ENCODE measurements around the gene OR10A2.
"Not testable (repeated sequence)": the region's sequence is repeated elsewhere in the genome, so short reads cannot be mapped to it uniquely, and the experiment has no call there.

The OR10A2 gene, protein sequence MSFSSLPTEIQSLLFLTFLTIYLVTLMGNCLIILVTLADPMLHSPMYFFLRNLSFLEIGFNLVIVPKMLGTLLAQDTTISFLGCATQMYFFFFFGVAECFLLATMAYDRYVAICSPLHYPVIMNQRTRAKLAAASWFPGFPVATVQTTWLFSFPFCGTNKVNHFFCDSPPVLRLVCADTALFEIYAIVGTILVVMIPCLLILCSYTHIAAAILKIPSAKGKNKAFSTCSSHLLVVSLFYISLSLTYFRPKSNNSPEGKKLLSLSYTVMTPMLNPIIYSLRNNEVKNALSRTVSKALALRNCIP

DNA sequence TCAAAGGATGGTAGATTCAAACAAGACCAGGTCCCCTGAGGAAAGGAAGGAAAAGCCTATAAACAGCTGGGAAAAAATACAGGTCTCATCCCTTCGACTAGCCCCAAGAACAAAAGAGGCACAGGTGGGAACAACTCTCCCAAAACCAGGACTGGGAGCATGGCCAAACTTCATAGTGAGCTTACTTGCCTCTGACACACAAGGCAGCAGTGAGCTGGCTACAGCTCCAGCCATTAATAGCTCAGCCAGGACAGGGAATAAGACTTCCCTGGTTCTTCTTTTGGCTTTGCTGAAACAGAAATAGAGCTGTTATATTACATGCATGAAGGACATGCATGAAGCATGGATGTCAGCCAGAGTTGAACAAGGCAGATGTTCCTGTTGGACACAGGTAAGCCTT lies at the start of gene OR10A2:
OR10A2 (plus strand) TSS at position 97 of the 400 bp plus-strand sequence. CDS start 6,698 bp downstream, outside the sequence.
- no peak for DNase-seq (ENCODE audit: low read depth in 1 of 2, low spot score in 1 of 2)

DNA sequence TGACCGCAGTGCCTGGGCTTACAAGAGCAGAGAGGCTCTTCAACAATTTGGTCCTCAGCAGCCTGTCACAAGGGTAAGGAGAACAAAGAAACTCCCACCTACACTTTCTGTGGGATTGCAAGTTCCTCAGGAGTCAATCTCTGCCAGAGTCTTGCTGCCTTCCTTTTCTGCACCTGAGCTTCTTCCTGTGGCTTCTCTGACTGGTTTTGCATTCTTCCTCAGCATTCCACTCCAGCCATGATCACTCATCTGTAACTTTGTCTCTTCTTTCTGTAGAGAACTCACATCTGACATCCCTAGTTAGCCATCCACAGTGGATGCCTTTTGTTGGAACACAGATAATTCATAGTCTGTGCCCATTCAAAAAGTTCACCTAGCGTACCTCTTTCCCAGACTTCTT lies 49.2 kb upstream of the OR10A2 start:
- DNase-seq (ENCODE audit: low read depth in 1 of 2, low spot score in 1 of 2), result no peak

DNA sequence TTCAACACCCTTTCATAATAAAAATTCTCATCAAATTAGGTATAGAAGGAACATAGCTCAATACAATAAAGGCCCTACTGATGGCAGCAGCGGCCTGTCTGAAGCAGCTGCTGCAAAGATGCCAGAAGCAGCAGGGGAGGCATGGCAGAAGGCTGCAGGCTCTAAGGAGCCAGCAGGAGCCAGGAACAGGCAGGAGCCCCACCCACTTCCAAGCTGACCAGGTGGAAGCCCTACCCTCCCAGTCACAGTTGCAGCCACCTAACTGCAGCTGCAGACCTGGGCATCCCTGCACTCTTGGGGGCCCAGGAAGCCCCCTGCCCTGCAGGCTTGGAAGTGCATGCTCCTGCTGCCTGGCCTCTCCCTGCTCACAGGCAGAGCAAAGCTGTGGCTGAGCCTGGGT lies 45.2 kb upstream of the OR10A2 start:
- no peak for DNase-seq (ENCODE audit: low read depth in 1 of 2, low spot score in 1 of 2)

DNA sequence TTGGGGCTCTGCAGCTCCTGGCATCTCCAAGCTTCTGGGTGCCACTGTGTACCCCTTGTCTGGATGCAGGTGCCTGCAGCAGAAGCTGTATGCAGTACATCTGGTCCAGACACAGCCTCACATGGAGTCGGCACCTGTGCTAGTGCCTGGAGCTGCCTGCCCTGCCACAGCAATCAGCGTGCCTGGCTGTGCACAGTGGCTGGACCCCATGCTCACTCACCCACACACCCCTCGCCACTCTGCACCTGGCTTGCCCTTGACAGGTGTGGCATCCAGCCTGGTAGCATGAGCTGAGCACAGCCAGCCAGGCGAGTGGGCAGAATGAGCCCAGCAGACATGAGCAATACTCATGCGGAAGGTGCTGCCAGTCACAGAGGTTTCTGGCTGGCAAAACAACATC lies 43.9 kb upstream of the OR10A2 start:
- DNase-seq (ENCODE audit: low read depth in 1 of 2, low spot score in 1 of 2), result no peak

DNA sequence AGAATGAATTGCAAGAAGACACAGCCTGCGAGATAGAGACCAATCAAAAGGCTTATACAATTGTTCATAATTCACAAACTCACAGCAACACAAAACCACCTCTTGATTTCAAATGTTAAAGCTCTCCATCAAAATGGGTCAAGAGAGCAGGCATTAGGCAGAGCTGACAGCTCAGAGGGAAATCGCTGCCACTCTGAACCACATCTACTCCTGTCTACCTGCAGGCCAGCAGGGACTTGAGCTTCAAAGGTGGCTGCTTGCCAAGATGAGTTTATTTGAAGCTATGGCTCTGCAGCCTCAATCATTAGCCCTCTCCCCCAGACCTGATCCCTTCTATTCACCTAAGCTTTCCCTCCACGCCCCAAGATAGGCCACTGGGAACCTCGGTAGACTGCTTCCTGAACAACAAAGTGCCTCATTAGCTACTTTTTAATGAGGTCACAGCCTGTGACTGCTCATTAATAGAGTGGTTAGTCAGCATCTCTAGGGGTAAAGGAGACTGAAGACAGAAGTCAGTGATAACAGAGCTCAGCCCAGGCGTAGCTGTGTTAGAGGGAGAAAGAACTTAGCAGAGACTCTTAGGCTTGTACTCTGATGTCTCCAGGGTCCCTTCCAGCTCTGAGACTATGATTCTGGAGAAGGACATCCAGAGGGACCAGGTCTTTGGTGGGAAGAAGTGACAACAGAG lies 38.6 kb upstream of the OR10A2 start:
- no peak for DNase-seq (ENCODE audit: low read depth in 1 of 2, low spot score in 1 of 2)

DNA sequence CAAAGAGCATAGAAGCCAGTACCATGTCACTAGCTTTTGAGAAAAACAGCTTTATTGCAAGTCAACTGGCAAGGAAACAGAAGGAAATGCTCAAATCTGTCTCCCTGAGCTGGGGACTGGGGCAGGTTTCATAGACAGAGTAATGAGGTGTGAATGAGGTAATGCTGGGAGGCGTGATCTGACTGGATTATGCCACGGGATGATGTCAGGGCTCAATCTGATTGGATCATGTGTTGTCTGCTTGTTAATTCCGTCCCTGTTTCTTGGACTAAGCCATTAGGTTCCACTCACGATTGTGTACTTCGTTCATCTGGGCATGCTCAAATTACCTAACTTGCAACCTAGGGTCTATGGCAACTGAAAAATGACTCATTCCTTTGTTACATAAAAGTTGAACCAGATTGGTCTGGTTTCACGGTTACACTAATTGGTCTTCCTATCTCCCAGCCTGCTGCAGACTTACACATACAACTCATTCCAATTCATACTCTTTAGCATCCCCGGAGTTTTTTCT lies 37.6 kb upstream of the OR10A2 start:
- no peak for DNase-seq (ENCODE audit: low read depth in 1 of 2, low spot score in 1 of 2)

DNA sequence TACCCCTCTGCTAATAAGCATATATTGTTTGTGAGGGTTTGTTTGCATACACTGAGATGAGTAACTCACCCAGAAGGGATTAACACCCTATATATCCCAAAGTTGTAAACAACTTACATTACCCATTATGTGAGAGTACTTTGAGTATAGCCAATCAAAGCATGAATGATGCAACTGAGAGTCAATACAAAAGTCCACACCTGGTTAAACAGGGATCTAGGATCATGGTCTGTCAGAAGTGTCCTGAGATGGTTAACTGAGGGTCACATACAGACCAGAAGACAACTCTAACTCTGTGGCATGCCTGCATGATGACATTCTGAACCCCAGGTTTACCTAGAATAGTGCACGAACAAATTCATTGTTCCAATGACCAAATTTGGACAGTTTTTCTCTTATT lies 34.8 kb upstream of the OR10A2 start:
- no peak for DNase-seq (ENCODE audit: low read depth in 1 of 2, low spot score in 1 of 2)

DNA sequence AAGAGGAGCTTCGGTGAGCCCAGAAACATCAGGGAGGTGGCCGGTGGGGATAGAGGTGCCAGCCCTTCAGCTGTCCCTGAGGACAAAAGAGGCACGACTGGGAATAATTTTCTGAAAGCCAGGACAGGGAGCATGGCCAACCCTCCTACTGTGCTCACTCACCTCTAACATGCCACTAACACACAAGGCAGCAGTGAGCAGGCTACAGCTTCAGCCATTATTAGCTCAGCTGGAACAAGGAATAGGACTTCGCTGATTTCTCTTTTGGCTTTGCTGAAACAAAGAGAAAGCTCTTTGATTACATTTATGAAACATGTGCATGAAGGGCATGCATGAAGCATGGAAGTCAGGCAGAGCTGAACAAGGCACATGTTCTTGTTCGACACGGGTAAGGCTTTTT lies 29.5 kb upstream of the OR10A2 start:
- no peak for DNase-seq (ENCODE audit: low read depth in 1 of 2, low spot score in 1 of 2)

DNA sequence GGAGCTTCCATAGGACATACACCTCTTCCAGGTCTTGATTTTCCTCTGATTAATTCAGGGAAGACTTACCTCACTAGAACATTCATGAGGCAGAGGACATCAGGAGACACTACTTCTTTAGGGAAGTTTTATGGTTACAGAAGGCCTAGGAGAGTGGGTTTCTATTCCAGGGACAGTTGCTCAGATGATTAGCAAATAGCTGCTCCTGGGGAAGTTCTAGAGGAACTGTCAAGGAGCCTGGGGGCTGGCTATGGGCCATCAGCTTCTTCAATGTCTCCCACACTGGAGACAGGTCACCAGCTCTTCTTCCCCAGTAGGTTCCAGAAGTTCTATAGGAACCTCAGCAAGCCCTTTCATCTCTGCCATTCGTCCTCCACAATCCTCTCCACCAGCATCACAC lies 28.8 kb upstream of the OR10A2 start:
- DNase-seq (ENCODE audit: low read depth in 1 of 2, low spot score in 1 of 2), result no peak

DNA sequence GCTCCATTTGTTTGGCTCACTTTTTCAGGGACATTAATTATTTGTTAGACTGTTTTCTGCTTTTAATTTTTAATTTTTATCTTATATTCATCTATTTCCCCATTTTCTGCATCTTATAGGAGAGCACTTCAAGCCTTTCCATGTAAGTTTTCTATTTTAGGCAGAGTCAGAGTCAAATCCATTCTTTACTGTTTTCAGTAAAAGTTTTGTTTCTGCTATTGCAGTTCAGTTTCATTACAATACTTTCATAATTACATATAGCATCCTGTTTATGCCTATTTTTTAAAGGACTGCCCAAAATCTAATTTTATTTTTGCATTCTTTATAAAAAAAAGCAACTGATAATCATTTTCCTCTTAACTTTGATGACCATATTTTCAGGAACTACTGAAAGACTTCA lies 21.2 kb upstream of the OR10A2 start:
- no peak for DNase-seq (ENCODE audit: low read depth in 1 of 2, low spot score in 1 of 2)

DNA sequence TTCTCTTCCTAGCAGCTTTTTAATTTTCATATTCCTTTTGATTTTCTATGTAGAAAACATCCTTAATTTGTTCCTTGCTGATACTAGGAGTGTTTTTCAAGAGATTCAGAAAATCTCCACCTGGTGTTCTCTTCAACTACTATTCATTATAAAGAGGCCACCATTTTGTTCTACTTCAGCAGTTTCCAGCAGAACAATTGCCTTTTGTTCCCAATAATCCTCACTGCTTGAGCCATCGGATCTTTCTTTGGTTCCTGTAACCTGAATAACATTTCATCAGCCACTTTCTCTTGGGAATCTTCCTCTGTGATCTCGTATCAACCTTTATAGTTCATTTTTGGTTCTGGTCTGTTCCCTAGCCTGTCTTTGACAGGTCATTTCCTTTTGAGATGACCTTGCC lies 19.2 kb upstream of the OR10A2 start:
- DNase-seq (ENCODE audit: low read depth in 1 of 2, low spot score in 1 of 2), result no peak

DNA sequence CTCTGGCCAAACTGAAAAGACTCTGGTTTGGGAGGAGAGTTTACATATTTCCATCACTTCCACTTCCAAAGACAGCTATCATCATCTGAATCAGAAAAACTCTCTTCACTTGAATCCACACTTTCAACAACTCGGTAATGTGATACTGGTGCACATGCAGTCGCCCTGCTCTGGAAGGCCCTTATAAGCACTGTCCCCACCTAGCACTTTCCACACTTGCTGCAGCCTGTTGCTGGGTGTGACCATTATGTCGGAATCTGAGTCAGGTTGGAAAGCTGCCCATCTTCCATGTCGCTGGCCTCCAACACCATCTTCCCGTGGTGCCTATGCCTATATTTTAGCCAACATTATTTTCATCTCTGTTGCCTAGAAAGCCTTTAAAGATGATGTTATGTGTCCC lies 18.5 kb upstream of the OR10A2 start:
- no peak for DNase-seq (ENCODE audit: low read depth in 1 of 2, low spot score in 1 of 2)

DNA sequence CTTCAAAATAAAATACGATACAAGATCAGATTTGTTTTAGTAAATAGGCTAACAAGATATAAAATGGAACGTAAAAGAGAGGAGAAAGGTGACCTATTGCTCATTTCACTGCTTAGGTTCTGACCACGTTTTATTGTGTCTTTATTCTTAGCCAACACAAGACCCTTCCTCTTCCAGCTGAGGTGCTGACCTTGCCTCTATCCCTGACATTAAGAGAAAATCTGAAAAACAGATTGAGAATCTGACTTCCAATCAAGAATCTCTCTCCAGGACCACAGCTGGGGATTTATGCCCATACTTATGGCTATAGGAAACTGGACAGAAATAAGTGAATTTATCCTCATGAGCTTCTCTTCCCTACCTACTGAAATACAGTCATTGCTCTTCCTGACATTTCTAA lies 17.5 kb upstream of the OR10A2 start, which contains the start of gene OR10A5:
OR10A5 (plus strand) TSS at position 301 of the 400 bp plus-strand sequence; CDS start at position 301, 0 bp downstream.
- DNase-seq (ENCODE audit: low read depth in 1 of 2, low spot score in 1 of 2), result no peak

DNA sequence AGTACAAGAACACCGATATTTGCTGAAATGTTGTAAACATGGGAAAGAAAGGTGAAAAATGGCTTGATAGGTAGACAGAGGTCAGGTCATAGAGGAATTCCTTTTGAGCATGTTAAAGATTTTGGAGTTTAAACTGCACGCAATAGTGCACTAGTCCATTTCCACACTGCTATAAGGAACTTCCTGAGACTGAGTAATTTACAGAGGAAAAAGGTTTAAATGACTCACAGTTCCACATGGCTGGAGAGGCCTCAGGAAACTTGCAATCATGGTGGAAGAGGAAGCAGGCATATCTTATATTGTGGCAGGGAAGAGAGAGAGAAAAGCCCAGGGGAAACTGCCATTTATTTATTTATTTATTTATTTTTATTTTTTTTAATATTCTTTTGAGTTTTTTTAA lies 12.3 kb upstream of the OR10A2 start:
- no peak for DNase-seq (ENCODE audit: low read depth in 1 of 2, low spot score in 1 of 2)

DNA sequence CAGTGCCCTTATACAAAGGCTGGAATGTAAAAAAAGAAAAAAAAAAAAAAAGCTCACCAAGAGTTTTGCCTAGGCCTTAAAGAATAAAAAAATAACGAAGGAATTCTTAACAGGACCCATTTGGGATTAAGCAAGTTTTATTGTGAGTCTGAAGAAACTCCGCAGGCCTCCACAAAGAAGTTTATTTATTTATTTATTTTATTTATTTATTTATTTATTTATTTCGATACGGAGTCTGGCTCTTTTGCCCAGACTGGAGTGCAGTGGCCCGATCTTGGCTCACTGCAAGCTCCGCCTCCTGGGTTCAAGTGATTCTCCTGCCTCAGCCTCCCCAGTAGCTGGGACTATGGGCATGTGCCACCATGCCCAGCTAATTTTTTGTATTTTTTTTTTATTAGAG lies 8.1 kb upstream of the OR10A2 start:
- not testable (repeated sequence) for DNase-seq (ENCODE audit: low read depth in 1 of 2, low spot score in 1 of 2)

DNA sequence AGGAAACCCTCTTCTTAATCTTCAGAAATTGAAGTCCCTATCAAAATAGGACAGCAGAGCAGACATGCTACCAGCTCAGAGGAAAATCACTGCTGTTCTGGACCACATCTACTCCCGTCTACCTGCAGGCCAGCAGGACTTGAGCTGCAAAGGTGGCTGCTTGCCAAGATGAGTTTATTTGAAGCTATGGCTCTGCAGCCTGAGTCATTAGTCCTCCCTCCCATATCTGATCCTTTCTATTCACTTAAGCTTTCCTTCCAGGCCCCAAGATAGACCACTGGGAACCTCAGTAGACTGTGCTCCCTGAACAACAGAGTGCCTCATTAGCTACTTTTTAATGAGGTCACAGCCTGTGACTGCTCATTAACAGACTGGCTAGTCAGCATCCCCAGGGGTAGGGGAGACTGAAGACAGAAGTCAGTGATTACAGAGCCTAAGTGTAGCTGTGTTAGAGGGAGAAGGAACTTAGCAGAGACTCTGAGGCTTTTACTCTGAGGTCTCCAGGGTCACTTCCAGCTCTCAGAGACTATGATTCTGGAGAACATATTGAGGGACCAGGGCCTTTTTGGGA lies 6.8 kb upstream of the OR10A2 start:
- DNase-seq (ENCODE audit: low read depth in 1 of 2, low spot score in 1 of 2), result no peak

DNA sequence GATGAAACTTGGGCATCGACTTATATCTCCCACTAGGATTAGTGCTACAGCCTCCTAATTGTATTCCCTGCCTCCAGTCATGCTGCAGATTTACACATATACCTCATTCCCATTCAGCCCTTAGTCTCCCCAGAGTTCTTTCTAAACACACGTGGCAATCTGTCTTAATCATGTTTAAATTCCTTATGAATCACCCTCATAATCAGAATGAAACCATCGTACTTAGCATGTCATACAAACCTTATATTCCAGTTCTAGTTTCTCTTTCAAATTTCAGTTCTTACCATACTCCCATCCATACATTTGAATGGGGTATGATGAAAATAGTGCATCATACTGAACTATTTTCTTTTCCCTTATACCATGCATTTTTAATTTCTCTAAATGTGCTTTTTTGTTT lies 6.0 kb upstream of the OR10A2 start:
- DNase-seq (ENCODE audit: low read depth in 1 of 2, low spot score in 1 of 2), result no peak

DNA sequence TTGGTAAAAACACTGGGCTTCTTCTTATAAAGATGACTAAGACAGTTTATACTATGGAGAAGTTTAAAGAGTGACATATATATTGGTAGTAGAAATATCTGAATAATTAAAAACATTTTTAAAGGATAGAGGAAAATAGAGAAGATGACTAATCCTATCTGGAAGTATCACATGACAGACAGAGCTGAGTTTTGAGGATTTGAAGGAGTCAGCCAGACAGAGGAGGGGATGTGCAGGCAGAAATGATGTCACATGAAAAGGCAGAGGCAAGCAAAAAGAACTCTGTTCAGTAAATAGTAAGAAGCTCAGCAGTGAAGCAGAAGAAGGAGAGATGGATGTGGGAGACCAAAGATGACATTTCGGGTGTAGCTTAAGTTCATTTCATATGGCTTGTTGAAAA lies 1.6 kb downstream of the OR10A2 start:
- no peak for DNase-seq (ENCODE audit: low read depth in 1 of 2, low spot score in 1 of 2)

DNA sequence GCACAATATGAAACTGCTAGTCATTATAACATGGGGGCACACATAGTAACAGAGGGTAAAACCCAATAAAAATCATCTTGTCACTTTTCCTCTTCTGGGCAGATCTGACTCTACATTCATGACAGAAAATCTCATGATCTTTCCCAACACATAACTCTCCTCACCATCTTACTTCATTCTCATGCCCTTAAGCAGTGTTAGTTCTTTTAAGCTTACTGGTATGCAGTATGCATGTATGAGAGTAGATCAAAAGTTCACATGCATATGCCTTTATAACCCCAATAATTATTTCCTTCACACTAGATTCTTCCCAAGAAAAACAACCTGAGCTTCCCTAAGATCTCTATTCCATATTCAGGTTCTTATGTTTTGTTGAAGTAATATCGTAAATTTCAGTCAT lies 8.4 kb downstream of the OR10A2 start:
- no peak for DNase-seq (ENCODE audit: low read depth in 1 of 2, low spot score in 1 of 2)

DNA sequence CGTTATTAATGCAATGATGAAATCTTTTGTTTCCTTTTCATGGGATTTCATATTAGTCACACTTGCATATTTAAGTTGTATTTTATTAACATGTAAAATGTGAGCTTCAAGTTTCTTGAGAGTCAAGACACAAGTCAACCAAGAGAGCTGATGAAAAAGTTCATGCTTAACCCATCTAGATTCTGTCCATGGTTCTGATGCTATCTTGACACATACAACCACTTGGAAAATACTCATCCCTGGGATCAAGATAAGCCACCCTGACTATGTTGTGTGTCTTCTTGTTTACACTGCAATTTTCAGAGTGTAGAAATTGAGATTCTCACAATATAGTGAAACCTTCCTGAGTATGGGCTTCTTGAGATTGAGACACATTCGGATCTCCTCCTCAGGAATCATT lies 12.9 kb downstream of the OR10A2 start:
- no peak for DNase-seq (ENCODE audit: low read depth in 1 of 2, low spot score in 1 of 2)

DNA sequence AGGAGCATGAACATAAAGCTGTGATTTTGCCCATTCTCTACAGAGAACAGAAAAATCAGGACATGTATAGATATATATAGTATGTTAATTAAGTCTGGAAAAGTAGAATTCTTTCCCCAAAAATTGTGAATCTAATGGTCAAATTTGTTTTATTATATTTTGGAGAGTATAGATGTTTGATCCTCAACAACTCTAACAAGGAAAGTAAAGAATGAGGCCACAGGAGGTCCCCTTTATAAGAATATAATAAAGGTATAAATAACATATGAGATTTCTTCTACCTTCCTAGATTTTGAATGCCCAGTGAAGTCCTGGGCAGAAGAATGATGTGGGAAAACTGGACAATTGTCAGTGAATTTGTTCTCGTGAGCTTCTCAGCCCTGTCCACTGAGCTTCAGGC lies 13.5 kb downstream of the OR10A2 start, which contains the start of gene OR10A4:
OR10A4 (plus strand) TSS at position 301 of the 400 bp plus-strand sequence; CDS start at position 324, 23 bp downstream.
- DNase-seq (ENCODE audit: low read depth in 1 of 2, low spot score in 1 of 2), result no peak

DNA sequence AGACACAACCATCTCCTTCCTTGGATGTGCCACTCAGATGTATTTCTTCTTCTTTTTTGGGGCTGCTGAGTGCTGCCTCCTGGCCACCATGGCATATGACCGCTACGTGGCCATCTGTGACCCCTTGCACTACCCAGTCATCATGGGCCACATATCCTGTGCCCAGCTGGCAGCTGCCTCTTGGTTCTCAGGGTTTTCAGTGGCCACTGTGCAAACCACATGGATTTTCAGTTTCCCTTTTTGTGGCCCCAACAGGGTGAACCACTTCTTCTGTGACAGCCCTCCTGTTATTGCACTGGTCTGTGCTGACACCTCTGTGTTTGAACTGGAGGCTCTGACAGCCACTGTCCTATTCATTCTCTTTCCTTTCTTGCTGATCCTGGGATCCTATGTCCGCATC lies 14.1 kb downstream of the OR10A2 start:
- no peak for DNase-seq (ENCODE audit: low read depth in 1 of 2, low spot score in 1 of 2)

Measured in stimulated activated CD4-positive, alpha-beta T cell treated with anti-CD3 and anti-CD28 coated beads, Interleukin-15, amount 100 ng/mL, for 1 hour (primary cell).